Panc1 (cell line): ENCODE measurements around the gene CABCOCO1. TPM values are rescaled to one million over a fixed set of nuclear protein-coding genes. Genes with fewer than 3 reads are reported as not detected.
A peak's percentile ranks its signal among the peaks of the same experiment; 100 is the strongest.

Experiments
- ATAC-seq: fragments of 200-7000 bp; cut with Tn5 transposase; 2 replicates; pipeline ENCODE4 v1.9.1; 2020; ENCODE audit warnings: mild to moderate bottlenecking, moderate library complexity
- BruUV-seq: library from RNA; stranded (reverse); fragments of 400-500 nt; replicated peaks from 2 replicates; lab custom pipeline; 2021; lab: Mats Ljungman, UMichigan
- CTCF ChIA-PET: fragments of 300-600 bp; sonication (Branson Sonifier 250); formaldehyde crosslinking; loops from one replicate; lab custom pipeline; 2022; ENCODE audit warnings: antibody characterized with exemption; lab: Charles Lee
- POLR2A ChIA-PET: fragments of 300-600 bp; sonication (Branson Sonifier 250); formaldehyde crosslinking; loops from one replicate; lab custom pipeline; 2022; ENCODE audit warnings: antibody characterized with exemption; lab: Charles Lee
- DNase-seq: peaks from one replicate; pipeline ENCODE4 v3.0.0-alpha.2; 2010; ENCODE audit warnings: low read depth, low spot score
- H3K27ac ChIP-seq: 2 replicates; pipeline ENCODE4 v1.5.1; 2011; ENCODE audit warnings: mild to moderate bottlenecking, low read length, inconsistent platforms
- H3K27me3 ChIP-seq: fragments of 200-500 bp; sonication (Bioruptor generic); 2 replicates; pipeline ENCODE4 v1.6.0; 2014; ENCODE audit warnings: low read length, inconsistent platforms; ENCODE audit not compliant: control insufficient read depth, insufficient read depth
- H3K36me3 ChIP-seq: fragments of 200-500 bp; sonication (Bioruptor generic); 2 replicates; pipeline ENCODE4 v1.5.1; 2014; ENCODE audit warnings: inconsistent platforms, mild to moderate bottlenecking, low read length, moderate library complexity; ENCODE audit not compliant: control insufficient read depth, insufficient read depth
- H3K4me1 ChIP-seq: 2 replicates; pipeline ENCODE4 v1.5.1; 2011; ENCODE audit warnings: inconsistent platforms, mild to moderate bottlenecking, low read length, moderate library complexity; ENCODE audit not compliant: control insufficient read depth, insufficient read depth
- H3K4me3 ChIP-seq, 2 experiments: 2 replicates each; pipeline ENCODE4 v1.5.1; 2011 to 2012; ENCODE audit warnings: low read depth in 2 of 2, low read length in 2 of 2, mild to moderate bottlenecking in 2 of 2, inconsistent platforms in 1 of 2, moderate library complexity in 1 of 2
- H3K9me3 ChIP-seq: fragments of 200-500 bp; sonication (Bioruptor generic); 2 replicates; pipeline ENCODE4 v1.5.1; 2014; ENCODE audit warnings: low read depth, mild to moderate bottlenecking, inconsistent platforms, low read length, moderate library complexity; ENCODE audit not compliant: control insufficient read depth, insufficient read depth
- CTCF ChIP-seq: fragments of 450-650 bp; IDR thresholded peaks from 2 replicates; pipeline ENCODE4 v1.5.1; 2017; ENCODE audit warnings: mild to moderate bottlenecking
- POLR2AphosphoS5 ChIP-seq: IDR thresholded peaks from 2 replicates; pipeline ENCODE4 v1.6.1; 2012; ENCODE audit warnings: mild to moderate bottlenecking, low read depth, low read length, moderate library complexity
- SIN3A ChIP-seq: IDR thresholded peaks from 2 replicates; pipeline ENCODE4 v1.6.1; 2012; ENCODE audit warnings: low read depth, mild to moderate bottlenecking, low read length, moderate library complexity, borderline replicate concordance; ENCODE audit not compliant: insufficient read depth
- TCF7L2 ChIP-seq: IDR thresholded peaks from 2 replicates; pipeline ENCODE4 v1.6.1; 2011; ENCODE audit warnings: mild to moderate bottlenecking, low read depth, low read length, inconsistent platforms
- in situ Hi-C: cut with HindIII; loops from 2 replicates; pipeline ENCODE4 v1.10.0; 2016; ENCODE audit warnings: low sequenced_read_pairs, low pct_unique_long_range_greater_than_20kb
- intact Hi-C: fragments of 100-400 bp; cut with micrococcal nuclease; formaldehyde crosslinking; loops from one replicate; pipeline ENCODE4 v1.10.0; 2022; ENCODE audit not compliant: unreplicated experiment
- total RNA-seq: library from RNA; stranded (reverse); gene quantifications from one replicate; pipeline ENCODE4 v1.2.1, GENCODE V29; 2021; ENCODE audit not compliant: unreplicated experiment
- TF ChIP-seq, protein P1 (sequence below), 2 experiments: IDR thresholded peaks; 2 replicates each; pipeline ENCODE4 v1.6.1; 2011 to 2012; ENCODE audit warnings: low read depth in 2 of 2, control low read depth in 1 of 2, low read length in 1 of 2, mild to moderate bottlenecking in 1 of 2, moderate library complexity in 1 of 2; ENCODE audit not compliant: insufficient read depth in 1 of 2

The CABCOCO1 gene
- total RNA-seq, 1 experiment from 2014 or later = 4.0 TPM

- no peaks in the 10 kb centered on the region for H3K27me3 ChIP-seq
- intact Hi-C loops = no loop called here
- no peaks in the 10 kb centered on the region for H3K36me3 ChIP-seq
- no TSS peak for BruUV-seq
- H3K4me3 ChIP-seq = no peak overlapping the region
- CTCF ChIA-PET = interaction anchor here (0.6 kb wide), 1 partner anchor 624 kb away, joined by 3 read pairs; no protein-coding TSS in a partner anchor
- POLR2A ChIA-PET = no interaction called here
- in situ Hi-C loops = no loop called here
- peaks cover 20% of the 10 kb centered on the region for H3K4me1 ChIP-seq
- TF ChIP-seq TCF7L2 = no peak
- TF ChIP-seq SIN3A = no peak
- TF ChIP-seq, protein P1, sequence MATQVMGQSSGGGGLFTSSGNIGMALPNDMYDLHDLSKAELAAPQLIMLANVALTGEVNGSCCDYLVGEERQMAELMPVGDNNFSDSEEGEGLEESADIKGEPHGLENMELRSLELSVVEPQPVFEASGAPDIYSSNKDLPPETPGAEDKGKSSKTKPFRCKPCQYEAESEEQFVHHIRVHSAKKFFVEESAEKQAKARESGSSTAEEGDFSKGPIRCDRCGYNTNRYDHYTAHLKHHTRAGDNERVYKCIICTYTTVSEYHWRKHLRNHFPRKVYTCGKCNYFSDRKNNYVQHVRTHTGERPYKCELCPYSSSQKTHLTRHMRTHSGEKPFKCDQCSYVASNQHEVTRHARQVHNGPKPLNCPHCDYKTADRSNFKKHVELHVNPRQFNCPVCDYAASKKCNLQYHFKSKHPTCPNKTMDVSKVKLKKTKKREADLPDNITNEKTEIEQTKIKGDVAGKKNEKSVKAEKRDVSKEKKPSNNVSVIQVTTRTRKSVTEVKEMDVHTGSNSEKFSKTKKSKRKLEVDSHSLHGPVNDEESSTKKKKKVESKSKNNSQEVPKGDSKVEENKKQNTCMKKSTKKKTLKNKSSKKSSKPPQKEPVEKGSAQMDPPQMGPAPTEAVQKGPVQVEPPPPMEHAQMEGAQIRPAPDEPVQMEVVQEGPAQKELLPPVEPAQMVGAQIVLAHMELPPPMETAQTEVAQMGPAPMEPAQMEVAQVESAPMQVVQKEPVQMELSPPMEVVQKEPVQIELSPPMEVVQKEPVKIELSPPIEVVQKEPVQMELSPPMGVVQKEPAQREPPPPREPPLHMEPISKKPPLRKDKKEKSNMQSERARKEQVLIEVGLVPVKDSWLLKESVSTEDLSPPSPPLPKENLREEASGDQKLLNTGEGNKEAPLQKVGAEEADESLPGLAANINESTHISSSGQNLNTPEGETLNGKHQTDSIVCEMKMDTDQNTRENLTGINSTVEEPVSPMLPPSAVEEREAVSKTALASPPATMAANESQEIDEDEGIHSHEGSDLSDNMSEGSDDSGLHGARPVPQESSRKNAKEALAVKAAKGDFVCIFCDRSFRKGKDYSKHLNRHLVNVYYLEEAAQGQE (IDR thresholded peaks at IDR 0.05; ENCODE audit: insufficient read depth in 1 of 2, low read depth in 2 of 2, low read length in 1 of 2) = no peak
- TF ChIP-seq POLR2AphosphoS5 = no peak
- no peak for TF ChIP-seq CTCF
- H3K9me3 ChIP-seq = no peaks in the 10 kb centered on the region
- no peak for ATAC-seq
- peak overlapping the region; percentile 60 for H3K27ac ChIP-seq
- DNase-seq = no peak
Measured at GRCh38 chr10:61629576-61629975, 33.2 kb upstream of the CABCOCO1 start.

DNA sequence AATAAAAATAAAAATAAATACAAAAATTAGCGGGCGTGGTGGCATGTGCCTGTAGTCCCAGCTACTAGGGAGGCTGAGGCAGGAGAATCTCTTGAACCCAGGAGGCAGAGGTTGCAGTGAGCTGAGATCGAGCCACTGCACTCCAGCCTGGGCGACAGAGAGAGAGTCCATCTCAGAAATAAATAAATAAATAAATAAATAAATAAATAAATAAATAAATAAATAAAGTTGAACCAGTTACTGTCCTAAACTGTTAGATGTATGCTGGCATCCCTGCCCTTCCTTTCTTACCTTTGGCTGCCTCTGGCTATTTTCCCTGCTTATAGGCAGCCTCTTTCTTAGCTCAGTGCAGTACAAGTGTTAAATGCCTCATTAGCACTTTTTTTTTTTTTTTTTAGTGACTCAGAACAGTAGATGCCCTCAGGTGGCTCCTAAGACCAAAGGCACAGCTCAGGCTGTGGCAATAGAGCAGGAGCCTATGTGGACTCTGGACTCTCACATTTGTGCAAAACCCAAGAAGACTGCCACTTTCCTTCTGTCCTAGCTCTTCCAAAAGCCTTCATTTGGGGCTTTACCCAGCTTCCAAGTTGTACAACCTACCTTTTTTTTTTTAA lies 30.6 kb upstream of the CABCOCO1 start:
- Histone ChIP-seq H3K4me1 (peaks cover 23% of the 10 kb centered on the region), H3K27me3 (no peaks in the 10 kb centered on the region), H3K27ac (peak overlapping the region; percentile 78; the same call in 1 of the 2 replicates), H3K36me3 (no peaks in the 10 kb centered on the region), H3K9me3 (no peaks in the 10 kb centered on the region), H3K4me3 (no peak overlapping the region)
- BruUV-seq = no TSS peak
- no peak for DNase-seq
- ChIA-PET POLR2A (interaction anchor here (0.6 to 0.7 kb wide), 3 partner anchors 22 to 179 kb away, joined by 3 to 4 read pairs (median 3); partner anchors contain the start of gene TMEM26), CTCF (interaction anchor here (0.6 kb wide), 2 partner anchors 23 to 101 kb away, joined by 3 read pairs; no protein-coding TSS in a partner anchor)
- no peak for ATAC-seq
- in situ Hi-C loops (no loop called here), intact Hi-C loops (no loop called here)
- no peak for TF ChIP-seq CTCF
- TF ChIP-seq SIN3A = no peak
- TF ChIP-seq, protein P1 (IDR thresholded peaks at IDR 0.05; ENCODE audit: insufficient read depth in 1 of 2, low read depth in 2 of 2, low read length in 1 of 2) = no peak
- TF ChIP-seq TCF7L2 = no peak
- TF ChIP-seq POLR2AphosphoS5 = no peak
